Effector memory CD8-positive, alpha-beta T cell (primary cell): ENCODE results near the gene C10orf67.

Experiments used
- ATAC-seq: fragments of 150-1000 bp; cut with Tn5 transposase; replicated peaks from 2 replicates; pipeline ENCODE4 v1.10.0; 2021; ENCODE audit warnings: mild to moderate bottlenecking, moderate library complexity
- DNase-seq, 3 experiments: peaks; one replicate each; pipeline ENCODE4 v3.0.0; 2021
- H3K27ac Mint-ChIP-seq, 2 donors: one replicate each; pipeline ENCODE4 v1.8.0; 2022; ENCODE audit warnings: mild to moderate bottlenecking in 2 of 2, mixed read lengths in 2 of 2, moderate library complexity in 2 of 2
- H3K27me3 Mint-ChIP-seq, 2 donors: one replicate each; pipeline ENCODE4 v1.8.0; 2022; ENCODE audit warnings: mixed read lengths in 2 of 2
- H3K36me3 Mint-ChIP-seq: one replicate; pipeline ENCODE4 v1.8.0; 2022; ENCODE audit warnings: mild to moderate bottlenecking, moderate library complexity, mixed read lengths; ENCODE audit not compliant: insufficient read depth
- H3K4me1 Mint-ChIP-seq, 2 donors: one replicate each; pipeline ENCODE4 v1.8.0; 2022; ENCODE audit warnings: low read depth in 2 of 2, mixed read lengths in 2 of 2
- H3K4me3 Mint-ChIP-seq, 2 donors: one replicate each; pipeline ENCODE4 v1.8.0; 2022; ENCODE audit warnings: mild to moderate bottlenecking in 2 of 2, mixed read lengths in 2 of 2, moderate library complexity in 2 of 2
- H3K9me3 Mint-ChIP-seq, 2 donors: one replicate each; pipeline ENCODE4 v1.8.0; 2022; ENCODE audit warnings: mixed read lengths in 2 of 2

Gene C10orf67

DNA sequence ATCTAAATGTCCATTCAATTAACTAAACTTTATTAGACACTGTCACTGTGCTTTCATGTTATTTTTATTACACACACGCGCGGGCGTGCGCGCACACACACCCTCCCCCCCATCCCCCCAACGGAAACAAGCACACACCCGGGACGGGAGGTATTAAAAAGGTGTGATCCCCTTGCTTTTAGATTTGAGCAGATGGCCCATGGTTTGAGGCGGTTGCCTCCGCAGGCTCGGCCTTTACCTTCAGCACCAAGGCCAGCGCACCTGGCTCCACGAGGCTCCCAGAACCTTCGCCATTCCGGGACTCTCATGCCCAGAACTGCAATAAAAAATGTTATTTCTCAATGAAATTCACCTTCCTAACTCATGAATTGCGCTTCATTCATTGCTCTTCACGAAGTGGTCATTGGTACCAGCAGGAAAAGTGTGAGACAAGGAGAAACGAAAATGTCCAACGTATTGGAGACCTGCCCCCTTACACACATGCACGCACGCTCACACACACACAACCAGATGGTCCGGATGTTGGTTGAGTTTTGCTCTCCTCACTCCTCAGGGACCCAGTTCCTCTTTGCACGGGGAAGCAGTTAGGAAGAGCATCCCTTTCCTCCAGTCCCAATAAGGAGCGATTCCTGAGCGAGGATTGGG lies 173.2 kb downstream of the C10orf67 start:
- no peak overlapping the region for H3K4me3 Mint-ChIP-seq
- DNase-seq (no peak), ATAC-seq (no peak)
- H3K27ac Mint-ChIP-seq = no peak overlapping the region
- peaks cover 49 to 71% of the 10 kb centered on the region in 2 donors for H3K27me3 Mint-ChIP-seq
- H3K9me3 Mint-ChIP-seq = no peaks in the 10 kb centered on the region
- H3K4me1 Mint-ChIP-seq = peaks cover 2 to 4% of the 10 kb centered on the region in 2 donors
- H3K36me3 Mint-ChIP-seq = peaks cover 3% of the 10 kb centered on the region

- Mint-ChIP-seq H3K27ac (no peak overlapping the region), H3K27me3 (peaks cover 49 to 50% of the 10 kb centered on the region in 2 donors), H3K36me3 (no peaks in the 10 kb centered on the region), H3K9me3 (no peaks in the 10 kb centered on the region), H3K4me3 (no peak overlapping the region), H3K4me1 (peaks cover 0 to 2% of the 10 kb centered on the region in 2 donors)
- DNase-seq (peak in 2 of 3 experiments; percentile 3 to 4), ATAC-seq (no peak)
These were observed 186.2 kb downstream of the C10orf67 start for GRCh38 chr10:23158370-23158769.

DNA sequence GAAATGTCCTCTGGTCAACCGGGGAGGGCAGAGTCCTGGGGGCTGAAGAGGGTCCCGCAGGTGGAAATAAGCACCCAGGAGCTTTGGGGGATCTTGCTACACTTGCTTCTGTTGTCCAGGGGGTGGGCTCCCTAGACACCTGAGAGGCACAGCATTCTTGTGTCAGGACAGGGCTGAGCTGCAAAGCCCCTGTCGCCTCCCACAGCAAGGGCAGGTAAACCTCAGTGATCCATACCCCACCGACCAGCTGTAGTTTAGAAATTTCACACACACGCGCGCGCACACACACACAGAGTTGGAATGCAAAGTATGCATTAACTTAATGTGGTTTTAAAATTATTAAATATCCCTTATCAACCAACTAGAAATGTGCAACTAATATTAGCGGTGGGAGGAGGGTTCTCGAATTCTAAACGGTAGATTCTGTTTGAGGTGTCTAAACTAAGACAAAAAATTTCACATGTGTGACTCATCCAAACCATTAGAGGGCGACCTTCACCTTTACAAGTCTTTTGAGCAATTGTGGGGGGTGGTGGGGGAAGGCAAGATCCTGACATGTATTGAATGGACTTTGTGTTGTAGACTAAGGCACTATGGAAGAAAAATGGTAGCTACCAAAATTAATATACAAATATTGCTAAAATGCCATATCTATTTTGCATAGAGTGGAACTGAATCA lies 186.8 kb downstream of the C10orf67 start:
- DNase-seq = no peak
- ATAC-seq = no peak
- H3K9me3 Mint-ChIP-seq = no peaks in the 10 kb centered on the region
- H3K4me3 Mint-ChIP-seq = no peak overlapping the region
- no peaks in the 10 kb centered on the region for H3K36me3 Mint-ChIP-seq
- H3K4me1 Mint-ChIP-seq = peaks cover 0 to 2% of the 10 kb centered on the region in 2 donors
- no peak overlapping the region for H3K27ac Mint-ChIP-seq
- H3K27me3 Mint-ChIP-seq = peaks cover 45 to 49% of the 10 kb centered on the region in 2 donors

DNA sequence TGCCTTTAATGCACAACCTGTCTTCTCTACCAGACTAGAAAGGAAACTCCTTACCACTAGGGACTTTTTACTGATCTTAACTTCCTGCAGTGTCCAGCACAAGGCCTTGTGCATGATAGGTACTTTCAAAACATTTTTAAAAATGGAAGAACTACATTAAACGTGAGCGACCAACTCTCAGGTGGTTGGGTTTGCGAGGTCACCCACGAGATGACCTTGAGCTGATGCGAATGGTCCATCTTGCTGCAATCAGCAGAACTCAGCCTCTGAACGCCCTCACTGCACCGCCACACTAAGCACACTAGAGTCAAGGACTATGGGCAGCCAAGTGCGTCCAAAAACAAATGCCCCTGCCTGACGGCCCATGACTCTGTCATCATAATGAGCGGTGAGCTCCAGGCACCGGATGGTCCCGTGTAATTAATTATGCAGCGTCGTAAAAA lies 187.3 kb downstream of the C10orf67 start:
- Mint-ChIP-seq H3K27me3 (peaks cover 40 to 49% of the 10 kb centered on the region in 2 donors), H3K9me3 (no peaks in the 10 kb centered on the region), H3K4me1 (peaks cover 0 to 2% of the 10 kb centered on the region in 2 donors), H3K4me3 (no peak overlapping the region), H3K36me3 (no peaks in the 10 kb centered on the region), H3K27ac (no peak overlapping the region)
- ATAC-seq (no peak), DNase-seq (no peak)

DNA sequence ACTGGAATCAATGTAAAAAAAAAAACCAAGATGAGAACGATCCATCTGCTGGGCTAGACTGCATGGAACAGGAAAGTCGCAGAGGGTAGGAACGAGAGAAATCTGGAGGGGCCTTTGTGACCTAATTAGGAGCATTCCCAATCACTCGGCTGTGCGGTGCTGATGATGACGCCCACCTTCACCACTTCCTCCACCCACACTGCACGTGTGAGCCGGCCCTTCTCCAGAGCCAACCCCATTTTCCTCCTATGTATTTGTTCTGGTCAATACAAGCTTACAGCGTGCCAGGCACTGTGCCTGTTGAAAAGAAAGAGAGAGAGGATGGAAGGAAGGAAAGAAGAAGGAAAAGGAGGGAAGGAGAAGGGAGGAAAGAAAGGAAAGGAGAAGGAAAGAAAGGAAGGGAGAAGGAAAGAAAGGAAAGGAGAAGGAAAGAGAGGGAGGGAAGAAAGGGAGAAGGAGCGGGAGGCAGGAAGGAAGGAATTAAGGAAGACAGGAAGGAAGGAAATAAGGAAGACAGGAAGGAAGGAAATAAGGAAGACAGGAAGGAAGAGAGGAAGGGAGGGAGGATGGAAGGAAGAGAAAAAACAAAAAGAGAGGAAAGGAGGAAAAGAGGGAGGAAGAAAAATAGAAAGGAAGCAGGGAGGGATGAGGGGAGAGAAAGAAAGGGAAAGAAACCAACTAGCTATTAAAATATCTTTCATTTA lies 188.0 kb downstream of the C10orf67 start:
- peaks cover 40 to 48% of the 10 kb centered on the region in 2 donors for H3K27me3 Mint-ChIP-seq
- no peak overlapping the region for H3K27ac Mint-ChIP-seq
- no peaks in the 10 kb centered on the region for H3K9me3 Mint-ChIP-seq

GRCh38 chr10:23155169-23155568 lies 189.4 kb downstream of the C10orf67 start:
- Mint-ChIP-seq H3K4me3 (no peak overlapping the region), H3K27me3 (peaks cover 34 to 45% of the 10 kb centered on the region in 2 donors), H3K27ac (no peak overlapping the region), H3K36me3 (no peaks in the 10 kb centered on the region), H3K9me3 (no peaks in the 10 kb centered on the region), H3K4me1 (peaks cover 0 to 2% of the 10 kb centered on the region in 2 donors)
- DNase-seq = no peak
- no peak for ATAC-seq

More for the DNA sequence above, 188.0 kb downstream of the C10orf67 start:
- peaks cover 0 to 2% of the 10 kb centered on the region in 2 donors for H3K4me1 Mint-ChIP-seq
- no peaks in the 10 kb centered on the region for H3K36me3 Mint-ChIP-seq
- DNase-seq (no peak), ATAC-seq (no peak)
- no peak overlapping the region for H3K4me3 Mint-ChIP-seq
